Hepatocyte (in vitro differentiated cells): ENCODE results near the gene RAI1. TPM values are rescaled to one million over a fixed set of nuclear protein-coding genes. Genes with fewer than 3 reads are reported as not detected.

Source experiments
- DNase-seq: peaks from one replicate; pipeline ENCODE4 v3.0.0-alpha.2; 2016; ENCODE audit warnings: low spot score
- H2AFZ ChIP-seq: fragments of 200-600 bp; sonication (generic); 2 replicates; pipeline ENCODE4 v1.6.0; 2016; ENCODE audit warnings: antibody characterized with exemption, mild to moderate bottlenecking
- H3K27ac ChIP-seq: fragments of 200-600 bp; sonication (generic); 2 replicates; pipeline ENCODE4 v1.5.1; 2016; ENCODE audit warnings: mild to moderate bottlenecking
- H3K27me3 ChIP-seq: fragments of 200-600 bp; sonication (generic); 2 replicates; pipeline ENCODE4 v1.6.1; 2016
- H3K36me3 ChIP-seq: fragments of 200-600 bp; sonication (generic); replicated peaks from 2 replicates; pipeline ENCODE4 v1.5.1; 2016; ENCODE audit warnings: low read depth; ENCODE audit not compliant: insufficient read depth
- H3K4me1 ChIP-seq: fragments of 200-600 bp; sonication (generic); 2 replicates; pipeline ENCODE4 v1.5.1; 2016; ENCODE audit warnings: mild to moderate bottlenecking, moderate library complexity; ENCODE audit not compliant: insufficient read depth
- H3K4me2 ChIP-seq: fragments of 200-600 bp; sonication (generic); 2 replicates; pipeline ENCODE4 v1.6.0; 2016
- H3K4me3 ChIP-seq: fragments of 200-600 bp; sonication (generic); 2 replicates; pipeline ENCODE4 v1.5.1; 2016; ENCODE audit warnings: mild to moderate bottlenecking
- H3K79me2 ChIP-seq: fragments of 200-600 bp; sonication (generic); 2 replicates; pipeline ENCODE4 v1.6.0; 2017; ENCODE audit warnings: mild to moderate bottlenecking
- H3K9me2 ChIP-seq: fragments of 200-600 bp; sonication (generic); replicated peaks from 2 replicates; pipeline ENCODE4 v1.6.0; 2017; ENCODE audit warnings: mild to moderate bottlenecking; ENCODE audit not compliant: insufficient read depth
- H3K9me3 ChIP-seq: fragments of 200-600 bp; sonication (generic); 2 replicates; pipeline ENCODE4 v1.5.1; 2016; ENCODE audit warnings: low read depth, mild to moderate bottlenecking
- H4K20me1 ChIP-seq: fragments of 200-600 bp; sonication (generic); 2 replicates; pipeline ENCODE4 v1.6.0; 2016; ENCODE audit warnings: mild to moderate bottlenecking; ENCODE audit not compliant: insufficient read depth, poor library complexity, severe bottlenecking
- EZH2 ChIP-seq: fragments of 200-600 bp; sonication (generic); IDR thresholded peaks from 2 replicates; pipeline ENCODE4 v1.6.1; 2016; ENCODE audit warnings: antibody characterized with exemption, mild to moderate bottlenecking, borderline replicate concordance
- EZH2phosphoT487 ChIP-seq: fragments of 200-600 bp; sonication (generic); IDR thresholded peaks from one replicate; pipeline ENCODE4 v1.6.1; 2018; ENCODE audit warnings: antibody characterized with exemption, mild to moderate bottlenecking, low read depth, moderate library complexity; ENCODE audit not compliant: unreplicated experiment, severe bottlenecking
- WGBS: methylation state at CpG from one replicate; pipeline ENCODE4 v1.1.6; 2016; ENCODE audit warnings: low lambda C conversion rate; ENCODE audit errors: missing lambda C conversion rate; 5-methylcytosine and 5-hydroxymethylcytosine counted together
- polyA plus RNA-seq: library from polyadenylated mRNA; unstranded; fragments of >200 nt; fragmentation: Nextera tagmentation; extraction: Ambion mirVana; gene quantifications from 2 replicates; pipeline ENCODE4 v1.2.1, GENCODE V29; 2016
- total RNA-seq: library from RNA; depleted of rRNA; stranded (reverse); fragments of >200 nt; gene quantifications from 2 replicates; pipeline ENCODE4 v1.2.3, GENCODE V29; 2014
- TF ChIP-seq, protein P1 (sequence below): fragments of 200-600 bp; sonication (generic); IDR thresholded peaks from 2 replicates; pipeline ENCODE4 v1.5.1; 2016; ENCODE audit warnings: antibody characterized with exemption, mild to moderate bottlenecking; ENCODE audit not compliant: poor library complexity

RAI1 gene
- total and polyA plus RNA-seq, 2 experiments from 2014 or later, result 20.2 to 23.8 TPM

DNA sequence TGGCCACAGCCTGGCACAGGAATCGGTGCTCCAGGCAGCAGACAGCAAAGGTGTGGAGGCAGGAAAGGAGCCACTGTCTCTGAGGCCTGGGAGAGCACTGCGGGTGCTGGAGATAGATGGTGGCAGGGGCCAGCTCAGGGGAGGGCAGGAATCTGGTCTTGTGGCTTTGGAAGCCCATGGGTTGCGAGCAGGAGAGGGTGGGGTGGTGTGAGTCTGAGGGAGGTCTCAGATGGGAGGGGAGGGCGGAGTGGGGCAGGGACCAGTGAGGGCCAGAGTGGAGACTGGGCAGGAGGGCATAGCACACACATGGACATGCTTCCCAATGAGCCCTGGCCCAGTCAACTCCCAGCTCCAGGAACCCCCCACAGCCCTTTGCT is 85.5 kb downstream of the RAI1 start:
- Histone ChIP-seq H3K9me3 (no peaks in the 10 kb centered on the region), H3K4me1 (peaks cover 57% of the 10 kb centered on the region), H3K79me2 (peaks cover 96% of the 10 kb centered on the region), H3K9me2 (no peaks in the 10 kb centered on the region), H3K4me2 (no peak overlapping the region), H3K36me3 (no peaks in the 10 kb centered on the region), H4K20me1 (peaks cover 58% of the 10 kb centered on the region), H2AFZ (no peak overlapping the region), H3K27me3 (no peaks in the 10 kb centered on the region), H3K27ac (peak overlapping the region; percentile 40), H3K4me3 (no peak overlapping the region)
- no peak for DNase-seq
- WGBS, result 71% methylated on average over 3 of the region's 4 CpGs
- no peak for TF ChIP-seq EZH2phosphoT487
- no peak for TF ChIP-seq EZH2
- TF ChIP-seq, protein P1, sequence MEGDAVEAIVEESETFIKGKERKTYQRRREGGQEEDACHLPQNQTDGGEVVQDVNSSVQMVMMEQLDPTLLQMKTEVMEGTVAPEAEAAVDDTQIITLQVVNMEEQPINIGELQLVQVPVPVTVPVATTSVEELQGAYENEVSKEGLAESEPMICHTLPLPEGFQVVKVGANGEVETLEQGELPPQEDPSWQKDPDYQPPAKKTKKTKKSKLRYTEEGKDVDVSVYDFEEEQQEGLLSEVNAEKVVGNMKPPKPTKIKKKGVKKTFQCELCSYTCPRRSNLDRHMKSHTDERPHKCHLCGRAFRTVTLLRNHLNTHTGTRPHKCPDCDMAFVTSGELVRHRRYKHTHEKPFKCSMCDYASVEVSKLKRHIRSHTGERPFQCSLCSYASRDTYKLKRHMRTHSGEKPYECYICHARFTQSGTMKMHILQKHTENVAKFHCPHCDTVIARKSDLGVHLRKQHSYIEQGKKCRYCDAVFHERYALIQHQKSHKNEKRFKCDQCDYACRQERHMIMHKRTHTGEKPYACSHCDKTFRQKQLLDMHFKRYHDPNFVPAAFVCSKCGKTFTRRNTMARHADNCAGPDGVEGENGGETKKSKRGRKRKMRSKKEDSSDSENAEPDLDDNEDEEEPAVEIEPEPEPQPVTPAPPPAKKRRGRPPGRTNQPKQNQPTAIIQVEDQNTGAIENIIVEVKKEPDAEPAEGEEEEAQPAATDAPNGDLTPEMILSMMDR, result no peak

DNA sequence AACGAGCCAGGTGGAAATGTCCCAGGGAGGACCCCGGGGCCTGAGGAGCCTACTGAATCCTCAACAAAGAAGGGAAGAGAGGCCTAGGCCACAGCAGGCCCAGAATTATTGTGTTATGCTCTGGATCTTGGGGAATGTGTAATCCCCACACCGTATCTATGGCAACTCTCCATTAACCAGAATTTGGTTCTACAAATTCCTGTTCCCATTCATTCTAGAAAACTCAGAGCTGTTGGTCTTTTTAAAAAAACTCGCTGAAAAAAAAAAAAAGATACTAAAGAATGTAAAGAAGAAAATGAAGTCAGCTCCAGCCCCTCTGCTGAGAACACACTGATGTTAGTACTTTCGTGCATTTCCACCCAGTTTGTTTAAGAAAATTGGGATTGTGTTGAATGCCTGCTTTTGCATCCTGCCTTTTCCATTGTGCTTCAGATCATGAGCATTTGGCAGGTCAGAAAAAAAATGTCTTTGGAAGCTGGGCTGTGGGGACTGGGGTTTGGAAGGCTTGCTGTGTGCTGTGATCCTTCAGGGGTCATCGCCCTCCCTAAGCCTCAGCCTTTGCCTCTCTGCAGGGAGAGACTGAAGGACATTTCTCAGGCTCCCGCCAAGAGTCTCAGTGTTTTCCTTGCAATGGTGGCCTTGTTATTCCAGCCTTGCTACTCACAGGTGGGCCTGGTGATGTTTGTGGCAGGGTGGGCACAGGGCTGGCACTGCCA is 86.1 kb downstream of the RAI1 start:
- Histone ChIP-seq H3K4me3 (no peak overlapping the region), H2AFZ (no peak overlapping the region), H3K36me3 (no peaks in the 10 kb centered on the region), H3K9me2 (no peaks in the 10 kb centered on the region), H3K27me3 (no peaks in the 10 kb centered on the region), H3K9me3 (no peaks in the 10 kb centered on the region), H3K4me1 (peaks cover 57% of the 10 kb centered on the region), H3K4me2 (no peak overlapping the region), H3K27ac (peak overlapping the region; percentile 40), H4K20me1 (peaks cover 59% of the 10 kb centered on the region), H3K79me2 (peaks cover 96% of the 10 kb centered on the region)
- TF ChIP-seq EZH2phosphoT487 (no peak), EZH2 (no peak)
- TF ChIP-seq, protein P1, result no peak
- 83% methylated on average over 7 of the region's 7 CpGs for WGBS
- DNase-seq, result no peak

DNA sequence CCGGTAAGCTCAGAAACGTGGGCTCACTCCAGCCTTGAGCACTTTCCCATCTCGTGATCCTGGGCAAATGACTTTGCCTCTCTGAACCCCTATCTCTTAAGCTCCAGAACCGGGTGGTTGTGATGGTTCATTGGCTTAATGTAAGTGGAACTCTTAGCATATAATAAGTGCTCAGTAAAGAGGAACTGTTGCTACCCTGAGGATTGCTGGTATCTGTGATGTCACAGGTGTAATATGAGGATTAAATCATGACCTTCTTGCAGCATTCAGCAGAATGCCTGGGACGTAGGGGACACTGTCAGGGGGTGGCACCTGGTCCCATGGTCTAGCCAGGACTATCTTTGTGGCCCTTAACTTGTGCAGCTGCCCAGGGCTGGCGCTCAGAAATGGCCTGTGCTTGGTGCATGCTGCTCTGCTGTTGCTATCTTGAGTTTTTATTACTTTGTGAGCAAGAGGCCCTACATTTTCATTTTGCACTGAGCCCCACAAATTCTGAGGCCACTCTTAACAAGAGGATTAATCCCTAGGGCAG is 86.7 kb downstream of the RAI1 start:
- Histone ChIP-seq H4K20me1 (peaks cover 58% of the 10 kb centered on the region), H3K4me1 (peaks cover 57% of the 10 kb centered on the region), H3K4me3 (no peak overlapping the region), H3K9me2 (no peaks in the 10 kb centered on the region), H3K36me3 (no peaks in the 10 kb centered on the region), H3K27me3 (no peaks in the 10 kb centered on the region), H3K9me3 (no peaks in the 10 kb centered on the region), H2AFZ (no peak overlapping the region), H3K27ac (no peak overlapping the region), H3K79me2 (peaks cover 96% of the 10 kb centered on the region), H3K4me2 (no peak overlapping the region)
- no peak for TF ChIP-seq EZH2phosphoT487
- TF ChIP-seq EZH2, result no peak
- TF ChIP-seq, protein P1, result no peak
- 89% methylated on average over 6 of the region's 6 CpGs for WGBS
- no peak for DNase-seq
